ENCODE data around the gene WWOX.

Gene WWOX

GRCh38 chr16:78307824-78308528 lies 208.5 kb downstream of the WWOX start:
- no peak overlapping the region for H3K9ac ChIP-seq (ENCODE audit: low read length)
- H3K9me3 ChIP-seq (ENCODE audit: control insufficient read depth, low read length), result no peaks in the 10 kb centered on the region
- no peak for DNase-seq (ENCODE audit: low read depth)
- H3K4me3 ChIP-seq (ENCODE audit: low read length), result no peak overlapping the region
- no peaks in the 10 kb centered on the region for H3K27me3 ChIP-seq (replicated peaks; ENCODE audit: control insufficient read depth, insufficient read depth, low read length)
- no peaks in the 10 kb centered on the region for H3K36me3 ChIP-seq (ENCODE audit: control insufficient read depth, insufficient read depth, low read length, severe bottlenecking)
- peaks cover 12% of the 10 kb centered on the region for H3K4me1 ChIP-seq (ENCODE audit: control insufficient read depth, insufficient read depth, low read length)

- no peaks in the 10 kb centered on the region for H3K36me3 ChIP-seq (ENCODE audit: control insufficient read depth, insufficient read depth, low read length, severe bottlenecking)
- H3K9me3 ChIP-seq (ENCODE audit: control insufficient read depth, low read length), result no peaks in the 10 kb centered on the region
- H3K4me3 ChIP-seq (ENCODE audit: low read length), result no peak overlapping the region
- no peak overlapping the region for H3K9ac ChIP-seq (ENCODE audit: low read length)
- DNase-seq (ENCODE audit: low read depth), result no peak
- no peaks in the 10 kb centered on the region for H3K4me1 ChIP-seq (ENCODE audit: control insufficient read depth, insufficient read depth, low read length)
- no peaks in the 10 kb centered on the region for H3K27me3 ChIP-seq (replicated peaks; ENCODE audit: control insufficient read depth, insufficient read depth, low read length)
Observed at GRCh38 chr16:78309763-78310162, 210.3 kb downstream of the WWOX start.

- Histone ChIP-seq H3K9me3 (ENCODE audit: control insufficient read depth, low read length) (no peaks in the 10 kb centered on the region), H3K36me3 (ENCODE audit: control insufficient read depth, insufficient read depth, low read length, severe bottlenecking) (no peaks in the 10 kb centered on the region), H3K4me1 (ENCODE audit: control insufficient read depth, insufficient read depth, low read length) (no peaks in the 10 kb centered on the region), H3K27me3 (replicated peaks; ENCODE audit: control insufficient read depth, insufficient read depth, low read length) (no peaks in the 10 kb centered on the region), H3K9ac (ENCODE audit: low read length) (no peak overlapping the region), H3K4me3 (ENCODE audit: low read length) (no peak overlapping the region)
- no peak for DNase-seq (ENCODE audit: low read depth)
Observed at GRCh38 chr16:78310196-78310595, 210.7 kb downstream of the WWOX start.

- no peak for DNase-seq (ENCODE audit: low read depth)
- H3K4me1 ChIP-seq (ENCODE audit: control insufficient read depth, insufficient read depth, low read length), result no peaks in the 10 kb centered on the region
- H3K9me3 ChIP-seq (ENCODE audit: control insufficient read depth, low read length), result no peaks in the 10 kb centered on the region
- H3K36me3 ChIP-seq (ENCODE audit: control insufficient read depth, insufficient read depth, low read length, severe bottlenecking), result no peaks in the 10 kb centered on the region
- no peak overlapping the region for H3K4me3 ChIP-seq (ENCODE audit: low read length)
- no peaks in the 10 kb centered on the region for H3K27me3 ChIP-seq (replicated peaks; ENCODE audit: control insufficient read depth, insufficient read depth, low read length)
- no peak overlapping the region for H3K9ac ChIP-seq (ENCODE audit: low read length)
Observed at GRCh38 chr16:78310990-78311561, 211.6 kb downstream of the WWOX start.

- Histone ChIP-seq H3K4me3 (ENCODE audit: low read length) (no peak overlapping the region), H3K9ac (ENCODE audit: low read length) (no peak overlapping the region), H3K27me3 (replicated peaks; ENCODE audit: control insufficient read depth, insufficient read depth, low read length) (no peaks in the 10 kb centered on the region), H3K36me3 (ENCODE audit: control insufficient read depth, insufficient read depth, low read length, severe bottlenecking) (no peaks in the 10 kb centered on the region), H3K9me3 (ENCODE audit: control insufficient read depth, low read length) (no peaks in the 10 kb centered on the region), H3K4me1 (ENCODE audit: control insufficient read depth, insufficient read depth, low read length) (no peaks in the 10 kb centered on the region)
- no peak for DNase-seq (ENCODE audit: low read depth)
Observed at GRCh38 chr16:78311831-78312230, 212.4 kb downstream of the WWOX start.

GRCh38 chr16:78317564-78318240 lies 218.2 kb downstream of the WWOX start:
- H3K36me3 ChIP-seq (ENCODE audit: control insufficient read depth, insufficient read depth, low read length, severe bottlenecking), result no peaks in the 10 kb centered on the region
- no peak overlapping the region for H3K9ac ChIP-seq (ENCODE audit: low read length)
- no peaks in the 10 kb centered on the region for H3K4me1 ChIP-seq (ENCODE audit: control insufficient read depth, insufficient read depth, low read length)
- no peak overlapping the region for H3K4me3 ChIP-seq (ENCODE audit: low read length)
- no peaks in the 10 kb centered on the region for H3K27me3 ChIP-seq (replicated peaks; ENCODE audit: control insufficient read depth, insufficient read depth, low read length)
- no peaks in the 10 kb centered on the region for H3K9me3 ChIP-seq (ENCODE audit: control insufficient read depth, low read length)
- no peak for DNase-seq (ENCODE audit: low read depth)

GRCh38 chr16:78321620-78322360 lies 222.3 kb downstream of the WWOX start:
- H3K4me3 ChIP-seq (ENCODE audit: low read length), result no peak overlapping the region
- H3K9ac ChIP-seq (ENCODE audit: low read length), result no peak overlapping the region
- H3K9me3 ChIP-seq (ENCODE audit: control insufficient read depth, low read length), result no peaks in the 10 kb centered on the region
- no peaks in the 10 kb centered on the region for H3K36me3 ChIP-seq (ENCODE audit: control insufficient read depth, insufficient read depth, low read length, severe bottlenecking)
- no peaks in the 10 kb centered on the region for H3K27me3 ChIP-seq (replicated peaks; ENCODE audit: control insufficient read depth, insufficient read depth, low read length)
- DNase-seq (ENCODE audit: low read depth), result no peak
- no peaks in the 10 kb centered on the region for H3K4me1 ChIP-seq (ENCODE audit: control insufficient read depth, insufficient read depth, low read length)

GRCh38 chr16:78323315-78323714 lies 223.9 kb downstream of the WWOX start:
- no peaks in the 10 kb centered on the region for H3K9me3 ChIP-seq (ENCODE audit: control insufficient read depth, low read length)
- no peak overlapping the region for H3K4me3 ChIP-seq (ENCODE audit: low read length)
- no peaks in the 10 kb centered on the region for H3K4me1 ChIP-seq (ENCODE audit: control insufficient read depth, insufficient read depth, low read length)
- H3K9ac ChIP-seq (ENCODE audit: low read length), result no peak overlapping the region
- no peak for DNase-seq (ENCODE audit: low read depth)
- no peaks in the 10 kb centered on the region for H3K36me3 ChIP-seq (ENCODE audit: control insufficient read depth, insufficient read depth, low read length, severe bottlenecking)
- H3K27me3 ChIP-seq (replicated peaks; ENCODE audit: control insufficient read depth, insufficient read depth, low read length), result no peaks in the 10 kb centered on the region

- Histone ChIP-seq H3K27me3 (replicated peaks; ENCODE audit: control insufficient read depth, insufficient read depth, low read length) (no peaks in the 10 kb centered on the region), H3K4me1 (ENCODE audit: control insufficient read depth, insufficient read depth, low read length) (no peaks in the 10 kb centered on the region), H3K9ac (ENCODE audit: low read length) (no peak overlapping the region), H3K4me3 (ENCODE audit: low read length) (no peak overlapping the region), H3K36me3 (ENCODE audit: control insufficient read depth, insufficient read depth, low read length, severe bottlenecking) (no peaks in the 10 kb centered on the region), H3K9me3 (ENCODE audit: control insufficient read depth, low read length) (no peaks in the 10 kb centered on the region)
- no peak for DNase-seq (ENCODE audit: low read depth)
Observed at GRCh38 chr16:78324649-78325285, 225.3 kb downstream of the WWOX start.

GRCh38 chr16:78325468-78326352 lies 226.3 kb downstream of the WWOX start:
- no peaks in the 10 kb centered on the region for H3K36me3 ChIP-seq (ENCODE audit: control insufficient read depth, insufficient read depth, low read length, severe bottlenecking)
- no peaks in the 10 kb centered on the region for H3K27me3 ChIP-seq (replicated peaks; ENCODE audit: control insufficient read depth, insufficient read depth, low read length)
- H3K4me1 ChIP-seq (ENCODE audit: control insufficient read depth, insufficient read depth, low read length), result no peaks in the 10 kb centered on the region
- no peak for DNase-seq (ENCODE audit: low read depth)
- no peaks in the 10 kb centered on the region for H3K9me3 ChIP-seq (ENCODE audit: control insufficient read depth, low read length)
- no peak overlapping the region for H3K9ac ChIP-seq (ENCODE audit: low read length)
- no peak overlapping the region for H3K4me3 ChIP-seq (ENCODE audit: low read length)
